ENCODE results near the gene LCN6. TPM values are rescaled to one million over a fixed set of nuclear protein-coding genes. Genes with fewer than 3 reads are reported as not detected.

LCN6 gene
- total and polyA plus RNA-seq, 9 of the 15 experiments (the other 6 are each of a cell fraction or from before 2014, with no cell fraction given) = 0.10 to 0.45 (median 0.37) TPM; not detected in 5

- TF ChIP-seq SMAD1 (IDR thresholded peaks at IDR 0.05; ENCODE audit: low read depth, low read length, partially characterized antibody) (no peak), ZNF707 (CRISPR knock-in tag; conservative IDR thresholded peaks at IDR 0.05) (no peak), ILF3 (IDR thresholded peaks at IDR 0.05; ENCODE audit: borderline replicate concordance) (no peak), TAF1 (IDR thresholded peaks at IDR 0.05; ENCODE audit: control insufficient read depth, extremely low read depth, insufficient read depth, low read length, severe bottlenecking) (no peak), NR4A1 (CRISPR knock-in tag; IDR thresholded peaks at IDR 0.05) (no peak), NR4A1 (tag; IDR thresholded peaks at IDR 0.05) (no peak), ZNF518B (CRISPR knock-in tag; IDR thresholded peaks at IDR 0.05) (no peak), ZNF507 (tag; conservative IDR thresholded peaks at IDR 0.05) (no peak), BMI1 (IDR thresholded peaks at IDR 0.05; ENCODE audit: low read length) (no peak), ZNF174 (CRISPR knock-in tag; IDR thresholded peaks at IDR 0.05) (no peak), NR3C1 (CRISPR knock-in tag; IDR thresholded peaks at IDR 0.05) (no peak), MYC (IDR thresholded peaks at IDR 0.05; ENCODE audit: low read depth, low read length) (peak; percentile 43; the same call in 1 of the 2 replicates), MYC (CRISPR knock-in tag; IDR thresholded peaks at IDR 0.05; ENCODE audit: borderline replicate concordance, low read depth) (no peak), USF1 (CRISPR knock-in tag; IDR thresholded peaks at IDR 0.05) (peak; percentile 18; the same call in 1 of the 2 replicates), FOXK1 (CRISPR knock-in tag; IDR thresholded peaks at IDR 0.05; ENCODE audit: borderline replicate concordance) (0 out of 2 replicates have a peak, but pooled peaks have one; percentile 40), SNRNP70 (optimal IDR thresholded peaks at IDR 0.05; ENCODE audit: low read depth, low read length) (peak; percentile 38), HDAC1 (IDR thresholded peaks at IDR 0.05) (peak in 1 of 2 experiments; percentile 59; a peak in 2 of 4 replicates), ZFP30 (CRISPR knock-in tag; IDR thresholded peaks at IDR 0.05; ENCODE audit: borderline replicate concordance) (no peak), ZNF75A (CRISPR knock-in tag; IDR thresholded peaks at IDR 0.05) (no peak), NFRKB (IDR thresholded peaks at IDR 0.05; ENCODE audit: low read depth) (no peak), XRCC4 (IDR thresholded peaks at IDR 0.05; ENCODE audit: extremely low read depth, insufficient read depth, insufficient read length) (no peak), MITF (IDR thresholded peaks at IDR 0.05) (no peak)
These were observed 21.6 kb downstream of the LCN6 start (continued) for GRCh38 chr9:136726631-136727191.

Measured in K562 (cell line).